ENCODE measurements around the gene FGGY.

FGGY gene

GRCh38 chr1:59561796-59562195 lies 264.9 kb downstream of the FGGY start:
- H3K4me3 ChIP-seq (ENCODE audit: severe bottlenecking): no peak overlapping the region
- H3K9me3 ChIP-seq (ENCODE audit: severe bottlenecking): no peaks in the 10 kb centered on the region
- no peak for TF ChIP-seq CTCF (IDR thresholded peaks at IDR 0.05; ENCODE audit: poor library complexity, severe bottlenecking)
- H3K27ac ChIP-seq (ENCODE audit: poor library complexity, severe bottlenecking): no peak overlapping the region
- ATAC-seq (ENCODE audit: low read depth) (no peak), DNase-seq (ENCODE audit: low spot score) (no peak)
- no peaks in the 10 kb centered on the region for H3K4me1 ChIP-seq (ENCODE audit: insufficient read depth, poor library complexity, severe bottlenecking)
- no peaks in the 10 kb centered on the region for H3K27me3 ChIP-seq (ENCODE audit: insufficient read depth, poor library complexity, severe bottlenecking)
- no peaks in the 10 kb centered on the region for H3K36me3 ChIP-seq (ENCODE audit: low read depth)

GRCh38 chr1:59564192-59564891 lies 267.4 kb downstream of the FGGY start:
- no peak for TF ChIP-seq CTCF (IDR thresholded peaks at IDR 0.05; ENCODE audit: poor library complexity, severe bottlenecking)
- Histone ChIP-seq H3K4me3 (ENCODE audit: severe bottlenecking) (no peak overlapping the region), H3K27ac (ENCODE audit: poor library complexity, severe bottlenecking) (no peak overlapping the region), H3K27me3 (ENCODE audit: insufficient read depth, poor library complexity, severe bottlenecking) (no peaks in the 10 kb centered on the region), H3K9me3 (ENCODE audit: severe bottlenecking) (no peaks in the 10 kb centered on the region), H3K36me3 (ENCODE audit: low read depth) (no peaks in the 10 kb centered on the region), H3K4me1 (ENCODE audit: insufficient read depth, poor library complexity, severe bottlenecking) (no peaks in the 10 kb centered on the region)
- DNase-seq (ENCODE audit: low spot score): no peak
- no peak for ATAC-seq (ENCODE audit: low read depth)

GRCh38 chr1:59565611-59566410 lies 268.9 kb downstream of the FGGY start:
- no peak for DNase-seq (ENCODE audit: low spot score)
- Histone ChIP-seq H3K27ac (ENCODE audit: poor library complexity, severe bottlenecking) (no peak overlapping the region), H3K4me3 (ENCODE audit: severe bottlenecking) (no peak overlapping the region), H3K9me3 (ENCODE audit: severe bottlenecking) (no peaks in the 10 kb centered on the region), H3K4me1 (ENCODE audit: insufficient read depth, poor library complexity, severe bottlenecking) (no peaks in the 10 kb centered on the region), H3K36me3 (ENCODE audit: low read depth) (no peaks in the 10 kb centered on the region), H3K27me3 (ENCODE audit: insufficient read depth, poor library complexity, severe bottlenecking) (no peaks in the 10 kb centered on the region)
- no peak for TF ChIP-seq CTCF (IDR thresholded peaks at IDR 0.05; ENCODE audit: poor library complexity, severe bottlenecking)
- ATAC-seq (ENCODE audit: low read depth): no peak

GRCh38 chr1:59568158-59568935 lies 271.5 kb downstream of the FGGY start:
- Histone ChIP-seq H3K27me3 (ENCODE audit: insufficient read depth, poor library complexity, severe bottlenecking) (no peaks in the 10 kb centered on the region), H3K36me3 (ENCODE audit: low read depth) (no peaks in the 10 kb centered on the region), H3K9me3 (ENCODE audit: severe bottlenecking) (no peaks in the 10 kb centered on the region), H3K4me1 (ENCODE audit: insufficient read depth, poor library complexity, severe bottlenecking) (no peaks in the 10 kb centered on the region), H3K4me3 (ENCODE audit: severe bottlenecking) (no peak overlapping the region), H3K27ac (ENCODE audit: poor library complexity, severe bottlenecking) (no peak overlapping the region)
- no peak for TF ChIP-seq CTCF (IDR thresholded peaks at IDR 0.05; ENCODE audit: poor library complexity, severe bottlenecking)
- ATAC-seq (ENCODE audit: low read depth): no peak
- no peak for DNase-seq (ENCODE audit: low spot score)
